HCEC 1CT (cell line): ENCODE measurements around the gene MPHOSPH9.
A peak's percentile ranks its signal among the peaks of the same experiment; 100 is the strongest.
"Not testable (repeated sequence)": the region's sequence is repeated elsewhere in the genome, so short reads cannot be mapped to it uniquely, and the experiment has no call there.

Experiments
- DNase-seq: peaks from one replicate; pipeline ENCODE4 v3.0.0-alpha.2; 2017

MPHOSPH9 gene

DNA sequence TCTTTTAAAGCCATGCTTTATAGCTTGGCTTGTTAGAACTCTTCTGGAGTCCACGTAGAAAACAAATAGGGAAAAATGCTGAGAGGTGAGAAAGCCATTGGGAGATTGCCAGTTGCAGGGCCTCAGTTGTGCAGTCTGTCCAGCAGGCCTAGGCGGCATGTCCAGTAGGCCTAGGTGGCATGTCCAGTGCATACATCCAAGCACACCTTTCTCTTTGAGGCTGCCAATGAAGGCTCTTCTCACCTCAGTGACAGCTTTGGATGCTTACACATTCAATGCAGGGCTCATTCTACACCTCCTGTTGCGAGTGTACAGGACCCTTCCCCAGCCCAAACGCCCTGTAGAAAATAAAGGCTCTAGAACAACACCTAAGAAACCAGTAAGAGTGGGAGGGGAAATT lies 25.7 kb upstream of the MPHOSPH9 start:
- no peak for DNase-seq

DNA sequence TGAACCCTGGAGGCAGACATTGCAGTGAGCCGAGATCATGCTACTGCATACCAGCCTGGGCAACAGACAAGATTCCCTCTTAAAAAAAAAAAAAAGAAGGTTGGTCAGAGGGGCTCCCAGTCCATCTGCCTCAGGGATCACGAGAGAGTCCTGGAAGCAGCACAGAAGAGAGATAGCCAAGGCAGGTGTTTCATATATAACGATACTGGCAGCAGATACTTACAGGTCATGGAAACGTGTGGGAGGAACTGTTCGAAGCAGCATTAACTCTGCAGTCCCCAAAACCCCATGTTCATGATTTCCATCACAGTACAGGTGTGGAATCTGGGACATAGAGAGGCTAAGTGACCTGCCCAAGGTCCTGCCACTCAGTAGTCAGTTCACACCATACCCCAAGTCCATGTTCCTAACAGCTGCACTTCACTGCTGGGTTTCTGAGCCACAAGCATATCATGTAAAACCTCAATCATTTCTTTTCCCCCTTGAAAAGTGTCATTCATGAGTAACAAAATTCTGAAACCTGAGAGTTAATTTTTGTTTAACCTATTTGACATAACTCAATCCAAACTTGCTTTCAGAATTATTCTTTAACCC lies 22.0 kb upstream of the MPHOSPH9 start:
- DNase-seq = no peak

DNA sequence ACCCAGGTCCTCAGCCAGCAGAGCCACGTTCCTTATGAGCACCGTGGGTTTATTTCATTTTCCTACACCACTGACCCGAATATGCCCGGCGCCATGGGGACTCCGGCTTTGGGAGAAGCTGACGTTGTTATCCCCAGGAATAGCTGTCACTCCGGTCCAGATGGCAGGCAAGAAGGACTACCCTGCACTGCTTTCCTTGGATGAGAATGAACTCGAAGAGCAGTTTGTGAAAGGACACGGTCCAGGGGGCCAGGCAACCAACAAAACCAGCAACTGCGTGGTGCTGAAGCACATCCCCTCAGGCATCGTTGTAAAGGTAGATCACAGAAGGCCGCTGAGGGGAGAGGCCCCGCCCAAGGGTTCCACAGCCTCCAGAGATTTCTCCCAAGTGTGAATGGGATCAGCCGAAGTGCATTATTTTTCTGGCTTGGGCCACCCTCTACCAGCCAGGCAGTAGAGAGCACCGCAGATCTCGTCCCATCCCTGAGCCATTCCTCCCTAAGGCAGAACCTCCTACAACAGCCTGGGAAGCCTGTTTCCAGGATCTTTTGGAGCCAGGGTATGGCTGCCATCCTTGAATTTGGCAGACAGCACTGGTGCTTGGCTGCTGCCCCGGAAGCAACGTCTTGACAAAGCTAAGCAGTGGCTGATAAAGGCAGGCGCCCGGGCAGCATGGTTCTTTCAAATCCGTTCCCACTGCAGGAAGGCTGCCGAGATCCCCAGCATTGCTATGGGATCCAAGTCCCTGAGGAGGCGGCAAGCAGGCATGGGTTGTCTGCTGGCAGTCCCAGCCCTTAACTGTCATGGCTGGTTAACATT lies 20.9 kb upstream of the MPHOSPH9 start:
- no peak for DNase-seq

DNA sequence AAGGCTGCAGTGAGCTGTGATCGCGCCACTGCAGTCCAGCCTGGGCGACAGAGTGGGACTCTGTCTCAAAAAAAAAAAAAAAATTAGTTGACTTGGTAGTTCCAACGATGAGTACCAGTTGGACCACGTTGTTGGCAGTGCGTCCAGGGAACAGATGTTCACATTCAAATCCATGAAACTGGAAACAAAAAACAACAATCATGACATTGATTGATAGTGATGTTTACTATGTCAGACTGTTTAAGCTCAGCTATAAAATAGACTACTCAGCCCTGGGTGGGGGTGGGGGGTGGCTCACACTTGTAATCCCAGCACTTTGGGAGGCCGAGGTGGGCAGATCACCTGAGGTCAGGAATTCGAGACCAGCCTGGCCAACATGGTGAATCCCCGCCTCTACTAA lies 19.4 kb upstream of the MPHOSPH9 start:
- DNase-seq = not testable (repeated sequence)

- DNase-seq = no peak
These were observed 18.6 kb upstream of the MPHOSPH9 start for GRCh38 chr12:123251403-123252076.

- DNase-seq = no peak
These were observed 17.8 kb upstream of the MPHOSPH9 start for GRCh38 chr12:123250471-123251383.

DNA sequence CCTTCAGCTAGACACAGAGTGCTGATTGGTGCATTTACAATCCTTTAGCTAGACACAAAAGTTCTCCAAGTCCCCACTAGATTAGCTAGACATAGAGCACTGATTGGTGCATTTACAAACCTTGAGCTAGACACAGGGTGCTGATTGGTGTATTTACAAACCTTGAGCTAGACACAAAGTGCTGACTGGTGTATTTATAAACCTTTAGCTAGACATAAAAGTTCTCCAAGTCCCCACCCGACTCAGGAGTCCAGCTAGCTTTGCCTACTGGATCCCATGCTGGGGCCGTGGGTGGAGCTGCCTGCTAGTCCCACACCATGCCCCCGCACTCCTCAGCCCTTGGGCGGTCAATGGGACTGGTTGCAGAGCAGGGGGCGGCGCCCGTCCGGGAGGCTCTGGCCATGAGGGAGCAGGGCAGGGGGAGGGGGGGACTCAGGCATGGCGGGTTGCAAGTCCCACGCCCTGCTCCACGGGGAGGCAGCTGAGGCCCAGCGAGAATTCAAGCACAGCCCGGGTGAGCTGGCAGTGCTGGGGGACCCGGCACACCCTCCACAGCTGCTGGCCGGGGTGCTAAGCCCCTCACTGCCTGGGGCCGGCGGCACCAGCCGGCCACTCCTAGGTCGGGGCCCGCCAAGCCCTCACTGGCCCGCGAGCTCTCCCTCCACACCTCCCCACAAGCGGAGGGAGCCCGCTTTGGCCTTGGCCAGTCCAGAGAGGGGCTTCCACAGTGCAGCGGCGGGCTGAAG lies 16.2 kb upstream of the MPHOSPH9 start:
- DNase-seq = not testable (repeated sequence)

DNA sequence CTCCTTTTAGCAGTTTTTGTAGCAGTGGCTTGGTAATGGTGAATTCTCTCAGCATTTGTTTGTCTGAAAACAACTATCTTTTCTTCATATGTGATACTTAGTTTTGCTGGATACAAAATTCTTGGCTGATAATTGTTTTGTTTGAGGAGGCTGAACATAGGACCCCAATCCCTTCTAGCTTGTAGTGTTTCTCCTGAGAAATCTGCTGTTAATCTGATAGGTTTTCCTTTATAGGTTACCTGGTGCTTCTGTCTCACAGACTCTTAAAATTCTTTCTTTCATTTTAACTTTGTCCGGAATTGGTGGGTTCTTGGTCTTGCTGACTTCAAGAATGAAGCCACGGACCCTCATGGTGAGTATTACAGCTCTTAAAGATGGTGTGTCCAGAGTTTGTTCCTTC lies 15.2 kb upstream of the MPHOSPH9 start:
- DNase-seq = not testable (repeated sequence)

DNA sequence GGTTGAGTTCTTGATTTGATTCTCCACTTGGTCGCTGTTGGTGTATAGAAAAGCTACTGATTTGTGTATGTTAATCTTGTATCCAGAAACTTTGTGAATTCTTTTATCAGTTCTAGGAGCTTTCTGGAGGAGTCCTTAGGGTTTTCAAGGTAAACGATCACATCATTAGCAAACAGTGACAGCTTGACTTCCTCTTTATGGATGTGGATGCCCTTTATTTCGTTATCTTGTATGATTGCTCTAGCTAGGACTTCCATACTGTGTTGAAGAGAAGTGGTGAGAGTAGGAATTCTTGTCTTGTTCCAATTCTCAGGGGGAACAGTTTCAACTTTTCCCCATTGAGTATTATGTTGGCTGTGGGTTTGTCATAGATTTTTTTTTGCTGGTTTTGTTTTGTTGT lies 12.7 kb upstream of the MPHOSPH9 start:
- no peak for DNase-seq

DNA sequence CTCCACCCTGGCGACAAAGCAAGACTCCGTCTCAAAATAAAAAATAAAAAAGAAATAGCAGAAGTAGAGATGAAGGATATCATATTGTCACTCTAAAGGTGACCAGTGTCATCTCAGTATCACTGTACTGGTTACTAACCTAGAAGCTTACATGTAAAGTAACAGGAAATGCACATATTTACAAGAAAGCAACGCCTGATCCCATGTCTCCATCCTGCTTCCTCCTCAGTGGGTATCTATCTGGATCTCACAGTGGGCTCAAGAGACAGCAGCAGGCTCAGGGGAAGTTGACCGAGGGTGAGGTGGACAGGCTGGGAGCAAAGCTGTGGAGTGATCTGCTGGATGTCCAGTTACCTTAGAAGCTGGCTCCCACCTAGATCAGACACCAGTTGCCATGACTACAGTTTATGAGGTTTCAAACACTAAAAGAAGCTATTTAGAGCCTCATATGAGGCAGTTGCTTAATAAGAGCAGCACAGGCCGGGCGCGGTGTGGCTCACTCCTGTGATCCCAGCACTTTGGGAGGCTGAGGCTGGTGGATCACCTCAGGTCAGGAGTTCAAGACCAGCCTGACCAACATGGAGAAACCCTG lies 10.8 kb upstream of the MPHOSPH9 start:
- no peak for DNase-seq

- DNase-seq = no peak
These were observed 9.4 kb upstream of the MPHOSPH9 start for GRCh38 chr12:123242116-123242904.

- DNase-seq = no peak
These were observed 6.0 kb upstream of the MPHOSPH9 start for GRCh38 chr12:123238961-123239360.

DNA sequence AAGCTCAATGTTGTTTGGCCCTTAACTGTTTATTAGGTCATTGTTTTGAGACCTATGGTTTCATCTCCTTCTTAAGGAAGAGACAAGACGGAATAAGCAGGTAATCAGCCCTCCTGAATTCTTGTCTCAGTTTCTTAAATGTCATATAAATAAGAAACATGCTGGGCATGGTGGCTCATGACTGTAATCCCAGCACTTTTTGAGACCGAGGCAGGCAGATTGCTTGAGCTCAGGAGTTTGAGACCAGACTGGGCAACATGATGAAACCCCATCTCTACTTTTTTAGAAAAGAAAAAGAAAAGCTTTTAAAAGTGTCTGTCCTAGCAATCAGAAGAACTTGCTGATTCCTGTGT lies 5.4 kb upstream of the MPHOSPH9 start:
- DNase-seq = no peak

DNA sequence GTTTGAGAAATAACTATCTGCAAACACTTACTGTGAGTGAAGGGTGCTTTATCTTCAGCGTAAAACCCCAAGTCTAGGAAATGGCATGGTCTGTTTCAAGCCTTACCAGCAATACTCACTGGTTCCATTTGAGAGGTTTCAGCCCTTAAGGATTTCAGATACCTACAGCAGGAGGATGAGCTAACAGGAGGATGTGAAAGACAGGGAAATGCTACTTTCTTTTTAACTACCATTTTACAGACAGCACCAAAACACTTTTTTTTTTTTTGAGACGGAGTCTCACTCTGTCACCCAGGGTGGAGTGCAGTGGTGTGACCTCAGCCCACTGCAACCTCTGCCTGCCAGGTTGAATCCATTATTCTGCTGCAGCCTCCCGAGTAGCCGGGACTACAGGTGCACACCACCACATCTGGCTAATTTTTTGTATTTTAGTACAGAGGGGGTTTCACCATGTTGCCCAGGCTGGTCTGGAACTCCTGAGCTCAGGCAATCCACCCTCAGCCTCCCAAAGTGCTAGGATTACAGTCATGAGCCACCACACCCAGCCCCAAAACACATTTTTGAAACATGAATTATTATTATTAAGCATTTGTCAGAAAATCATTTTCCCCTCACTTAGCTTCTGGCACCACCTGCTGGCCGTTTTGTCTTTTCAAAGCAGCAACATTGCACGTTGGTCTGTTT lies 4.8 kb upstream of the MPHOSPH9 start:
- DNase-seq = peak; percentile 71

GRCh38 chr12:123233505-123234308 lies 766 bp upstream of the MPHOSPH9 start:
- no peak for DNase-seq

GRCh38 chr12:123232472-123232806 lies 502 bp downstream of the MPHOSPH9 start:
- DNase-seq = peak; percentile 43

DNA sequence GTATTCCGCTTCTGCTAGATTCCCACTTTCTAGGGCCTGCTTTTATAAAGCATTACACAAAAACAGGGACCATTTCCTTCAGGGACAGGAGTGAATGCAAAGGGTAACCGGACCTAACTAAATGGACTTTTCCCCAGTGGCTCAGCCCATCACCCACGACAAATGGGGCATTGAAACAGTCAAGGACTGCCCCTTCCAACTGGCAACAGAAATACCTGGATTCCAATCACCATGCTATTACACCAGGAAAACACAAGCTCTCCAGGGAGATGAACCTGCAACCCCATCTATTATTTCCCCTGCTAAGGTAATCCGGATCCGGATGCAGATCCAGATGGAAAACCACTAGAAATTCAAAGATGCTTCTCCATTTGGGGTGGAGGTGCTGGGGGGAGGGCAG lies 1.0 kb downstream of the MPHOSPH9 start:
- DNase-seq = no peak

GRCh38 chr12:123229051-123229450 lies 3.9 kb downstream of the MPHOSPH9 start:
- no peak for DNase-seq

DNA sequence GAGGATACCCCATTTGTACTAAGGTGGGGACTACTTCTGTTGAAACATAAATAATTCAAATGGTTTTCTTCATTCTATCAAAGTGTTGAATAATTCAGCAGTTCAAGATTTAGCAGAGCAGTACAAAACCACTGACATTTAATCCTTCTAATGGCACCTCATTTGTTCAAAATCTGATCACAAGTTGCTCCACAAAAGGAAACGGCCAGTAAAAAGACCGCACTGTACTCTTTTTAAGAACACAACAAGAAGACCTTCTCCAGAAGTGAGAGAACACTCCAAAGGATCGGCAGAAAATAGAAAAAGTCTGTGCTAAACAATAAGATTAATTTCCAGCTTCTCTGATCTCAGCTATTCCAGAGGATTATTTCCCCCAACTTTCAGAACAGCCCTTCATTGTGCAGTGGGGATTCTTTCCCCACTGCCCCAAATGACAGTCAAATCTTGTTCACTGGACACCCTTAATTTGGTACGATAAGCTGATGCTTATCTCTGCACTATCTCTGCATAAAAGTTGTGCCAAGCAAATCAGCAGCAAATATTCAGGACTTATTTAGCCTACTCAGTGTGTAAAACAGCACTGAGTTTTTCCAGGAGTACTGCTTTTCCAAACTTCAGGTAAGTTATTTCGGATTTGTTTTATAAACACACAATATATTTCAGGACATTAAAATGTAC lies 5.2 kb downstream of the MPHOSPH9 start:
- no peak for DNase-seq
